Measurements from ENCODE around the gene CKS1B.

Gene CKS1B

DNA sequence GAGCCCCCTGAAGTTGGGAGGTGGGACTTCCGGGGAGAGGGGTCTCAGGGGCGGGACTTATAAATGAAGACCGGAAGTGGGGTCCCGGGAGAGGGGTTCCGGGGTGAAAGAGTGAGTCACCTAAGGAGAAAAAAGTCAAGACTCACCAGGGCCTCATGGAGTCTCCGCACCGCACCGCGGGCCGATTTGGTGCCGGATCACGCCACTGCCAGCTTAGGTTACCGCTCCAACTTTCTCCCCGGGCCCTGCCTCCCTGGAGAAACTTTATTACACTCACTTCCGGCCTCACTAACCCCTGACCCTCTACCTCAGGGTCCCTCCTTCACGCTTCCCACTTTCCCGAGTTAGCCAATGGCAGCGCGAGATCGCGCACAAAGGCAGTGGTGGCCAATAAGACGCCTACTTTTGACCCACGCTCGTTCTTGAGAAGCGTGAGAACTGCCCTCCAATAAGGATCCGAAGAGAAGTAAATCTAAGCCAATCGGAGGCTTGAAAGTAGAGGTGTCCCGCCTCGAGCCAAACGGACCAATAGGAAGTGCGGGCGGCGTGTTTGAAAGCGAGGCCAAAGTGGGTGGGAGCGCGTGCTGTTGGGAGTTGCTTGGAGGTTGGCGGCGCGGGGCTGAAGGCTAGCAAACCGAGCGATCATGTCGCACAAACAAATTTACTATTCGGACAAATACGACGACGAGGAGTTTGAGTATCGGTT is at the start of gene CKS1B:
CKS1B (plus strand) TSS at position 580 of the 706 bp plus-strand sequence; CDS start at position 645, 65 bp downstream.
- Histone ChIP-seq H3K27me3 (ENCODE audit: insufficient read depth, poor library complexity, severe bottlenecking) (no peaks in the 10 kb centered on the region), H3K27ac (ENCODE audit: poor library complexity, severe bottlenecking) (peak within 1 kb of the TSS; percentile 99), H3K36me3 (ENCODE audit: low read depth) (peaks cover 32% of the 10 kb centered on the region), H3K9me3 (ENCODE audit: severe bottlenecking) (no peaks in the 10 kb centered on the region), H3K4me3 (ENCODE audit: severe bottlenecking) (peak within 1 kb of the TSS; percentile 53), H3K4me1 (ENCODE audit: insufficient read depth, poor library complexity, severe bottlenecking) (peaks cover 17% of the 10 kb centered on the region)
- ATAC-seq (ENCODE audit: low read depth): peak; percentile 65
- TF ChIP-seq, protein P1, sequence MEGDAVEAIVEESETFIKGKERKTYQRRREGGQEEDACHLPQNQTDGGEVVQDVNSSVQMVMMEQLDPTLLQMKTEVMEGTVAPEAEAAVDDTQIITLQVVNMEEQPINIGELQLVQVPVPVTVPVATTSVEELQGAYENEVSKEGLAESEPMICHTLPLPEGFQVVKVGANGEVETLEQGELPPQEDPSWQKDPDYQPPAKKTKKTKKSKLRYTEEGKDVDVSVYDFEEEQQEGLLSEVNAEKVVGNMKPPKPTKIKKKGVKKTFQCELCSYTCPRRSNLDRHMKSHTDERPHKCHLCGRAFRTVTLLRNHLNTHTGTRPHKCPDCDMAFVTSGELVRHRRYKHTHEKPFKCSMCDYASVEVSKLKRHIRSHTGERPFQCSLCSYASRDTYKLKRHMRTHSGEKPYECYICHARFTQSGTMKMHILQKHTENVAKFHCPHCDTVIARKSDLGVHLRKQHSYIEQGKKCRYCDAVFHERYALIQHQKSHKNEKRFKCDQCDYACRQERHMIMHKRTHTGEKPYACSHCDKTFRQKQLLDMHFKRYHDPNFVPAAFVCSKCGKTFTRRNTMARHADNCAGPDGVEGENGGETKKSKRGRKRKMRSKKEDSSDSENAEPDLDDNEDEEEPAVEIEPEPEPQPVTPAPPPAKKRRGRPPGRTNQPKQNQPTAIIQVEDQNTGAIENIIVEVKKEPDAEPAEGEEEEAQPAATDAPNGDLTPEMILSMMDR (IDR thresholded peaks at IDR 0.05; ENCODE audit: poor library complexity, severe bottlenecking): no peak
- DNase-seq (ENCODE audit: low spot score): peak; percentile 98

DNA sequence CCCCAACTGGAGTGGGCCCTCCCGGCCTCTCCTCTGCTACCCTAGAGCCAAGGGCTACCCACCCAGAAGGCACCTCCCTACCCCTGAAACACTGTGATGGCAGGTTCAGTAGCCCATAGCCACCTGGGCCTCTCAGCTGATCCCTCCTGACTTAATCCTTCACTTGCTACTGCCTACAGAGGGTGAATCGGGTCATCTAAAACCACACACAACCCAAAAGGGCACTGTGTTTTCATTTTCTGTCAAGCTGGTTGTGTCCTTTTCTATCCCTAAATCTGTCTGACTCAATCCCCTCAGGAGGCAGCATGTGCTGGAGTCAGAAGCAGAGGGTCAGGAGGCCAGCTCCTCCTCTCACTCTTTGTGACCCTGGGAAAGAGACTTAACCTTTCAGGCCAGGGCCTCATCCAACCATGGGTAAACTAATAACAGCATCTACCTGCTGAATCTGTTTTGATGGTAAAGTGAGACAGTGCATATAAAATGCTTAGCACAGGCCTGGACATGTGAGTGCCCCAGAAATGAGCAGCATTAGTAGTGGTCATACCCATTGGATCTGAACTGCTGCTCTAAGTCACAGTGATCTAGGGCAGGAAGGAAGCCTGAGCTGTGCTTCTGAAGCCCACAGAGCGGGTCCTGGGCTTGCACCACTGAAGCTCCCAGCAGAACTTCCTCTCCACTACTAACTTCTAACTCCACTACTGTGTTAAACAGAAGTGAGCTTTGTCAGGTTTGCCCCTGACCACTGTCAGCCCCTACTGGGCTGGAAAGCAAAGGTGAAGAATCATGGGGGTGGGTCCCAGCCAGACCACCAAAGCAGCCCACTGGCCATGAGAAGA is 48.9 kb upstream of the CKS1B start:
- peaks cover 28% of the 10 kb centered on the region for H3K36me3 ChIP-seq (ENCODE audit: low read depth)
- H3K27ac ChIP-seq (ENCODE audit: poor library complexity, severe bottlenecking): no peak overlapping the region
- H3K9me3 ChIP-seq (ENCODE audit: severe bottlenecking): no peaks in the 10 kb centered on the region
- no peaks in the 10 kb centered on the region for H3K4me1 ChIP-seq (ENCODE audit: insufficient read depth, poor library complexity, severe bottlenecking)
- 0 out of 3 replicates have a peak, but pooled peaks have one; percentile 33 for ATAC-seq (ENCODE audit: low read depth)
- DNase-seq (ENCODE audit: low spot score): no peak
- no peaks in the 10 kb centered on the region for H3K27me3 ChIP-seq (ENCODE audit: insufficient read depth, poor library complexity, severe bottlenecking)
- H3K4me3 ChIP-seq (ENCODE audit: severe bottlenecking): no peak overlapping the region
- TF ChIP-seq, protein P1 (IDR thresholded peaks at IDR 0.05; ENCODE audit: poor library complexity, severe bottlenecking): no peak

DNA sequence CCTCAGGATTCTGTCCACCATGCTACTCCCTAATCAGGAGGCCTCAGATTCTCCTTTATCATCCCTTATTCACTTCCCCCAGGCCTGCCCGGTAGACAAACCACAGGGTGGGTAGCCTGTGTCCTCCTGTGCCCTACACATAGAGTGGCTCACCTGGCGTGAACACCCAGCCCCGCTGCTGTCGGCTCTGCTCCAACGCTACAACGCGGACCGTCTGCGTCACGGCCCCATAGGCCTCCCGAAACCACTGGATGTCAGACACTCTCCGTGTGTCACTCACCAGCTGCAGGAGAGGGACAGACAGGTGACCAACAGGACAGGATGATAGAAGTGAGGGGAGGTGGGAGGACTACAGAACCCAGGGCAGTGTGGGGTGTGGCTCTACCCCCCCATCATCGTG is 48.3 kb upstream of the CKS1B start:
- no peak overlapping the region for H3K4me3 ChIP-seq (ENCODE audit: severe bottlenecking)
- H3K9me3 ChIP-seq (ENCODE audit: severe bottlenecking): no peaks in the 10 kb centered on the region
- H3K4me1 ChIP-seq (ENCODE audit: insufficient read depth, poor library complexity, severe bottlenecking): no peaks in the 10 kb centered on the region
- DNase-seq (ENCODE audit: low spot score) (no peak), ATAC-seq (ENCODE audit: low read depth) (no peak)
- peaks cover 28% of the 10 kb centered on the region for H3K36me3 ChIP-seq (ENCODE audit: low read depth)
- no peaks in the 10 kb centered on the region for H3K27me3 ChIP-seq (ENCODE audit: insufficient read depth, poor library complexity, severe bottlenecking)
- H3K27ac ChIP-seq (ENCODE audit: poor library complexity, severe bottlenecking): no peak overlapping the region
- TF ChIP-seq, protein P1 (IDR thresholded peaks at IDR 0.05; ENCODE audit: poor library complexity, severe bottlenecking): no peak

DNA sequence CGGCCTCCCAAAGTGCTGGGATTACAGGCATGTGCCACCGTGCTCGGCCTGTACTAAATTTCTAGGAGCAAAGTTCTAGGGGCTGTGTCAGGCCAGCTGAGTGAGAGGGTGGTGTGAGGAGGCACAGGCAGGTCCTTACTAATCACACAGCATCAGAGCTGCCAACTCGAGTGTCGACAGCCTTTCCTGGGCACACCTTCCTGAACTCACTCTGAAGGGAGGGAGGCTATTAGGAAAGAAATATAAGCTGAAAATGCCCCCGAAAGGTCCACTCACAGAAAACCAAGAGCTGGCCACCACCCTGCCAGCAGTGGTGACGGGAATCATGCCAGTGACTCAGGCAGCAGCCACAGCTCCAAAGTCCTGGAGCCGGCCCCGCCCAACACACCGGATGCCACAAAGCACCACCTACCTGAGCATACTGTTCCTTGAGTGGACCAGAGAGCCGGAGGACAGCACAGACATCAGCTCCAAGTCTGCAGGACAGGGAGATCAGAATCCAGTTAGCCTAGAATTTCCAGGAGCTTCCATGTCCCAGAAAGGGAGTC is 42.5 kb upstream of the CKS1B start:
- DNase-seq (ENCODE audit: low spot score) (peak; percentile 80), ATAC-seq (ENCODE audit: low read depth) (peak; percentile 72)
- peaks cover 19% of the 10 kb centered on the region for H3K4me1 ChIP-seq (ENCODE audit: insufficient read depth, poor library complexity, severe bottlenecking)
- H3K36me3 ChIP-seq (ENCODE audit: low read depth): peaks cover 12% of the 10 kb centered on the region
- peak overlapping the region; percentile 64 for H3K27ac ChIP-seq (ENCODE audit: poor library complexity, severe bottlenecking)
- H3K4me3 ChIP-seq (ENCODE audit: severe bottlenecking): no peak overlapping the region
- TF ChIP-seq, protein P1 (IDR thresholded peaks at IDR 0.05; ENCODE audit: poor library complexity, severe bottlenecking): no peak
- no peaks in the 10 kb centered on the region for H3K27me3 ChIP-seq (ENCODE audit: insufficient read depth, poor library complexity, severe bottlenecking)
- no peaks in the 10 kb centered on the region for H3K9me3 ChIP-seq (ENCODE audit: severe bottlenecking)

Data from RWPE2 (cell line).